ENCODE measurements around the gene ADAM17. TPM values are rescaled to one million over a fixed set of nuclear protein-coding genes. Genes with fewer than 3 reads are reported as not detected.

Gene ADAM17
- total and polyA plus RNA-seq, 2 of the 8 experiments (the other 6 are each of a cell fraction or from before 2014, with no cell fraction given): 6.5 to 23.5 TPM

DNA sequence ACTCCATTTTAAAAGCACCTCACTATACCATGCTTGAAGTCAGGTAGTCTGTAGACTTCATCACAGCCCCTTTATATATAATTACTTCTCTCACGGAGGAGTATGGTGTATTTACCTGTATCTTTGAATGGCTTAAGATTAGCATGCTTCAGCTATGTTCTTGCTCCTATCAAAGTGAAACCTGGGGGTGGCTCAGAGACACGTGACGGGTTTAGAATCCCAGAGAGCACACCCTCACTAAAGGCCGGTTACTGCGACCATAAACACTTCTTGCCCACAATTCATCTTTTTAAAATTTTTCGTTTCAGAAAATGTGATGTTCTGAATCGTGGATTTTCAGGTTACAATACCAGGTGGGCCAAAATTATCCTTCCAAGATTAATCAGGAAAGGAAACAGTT, 77.7 kb downstream of the ADAM17 start:
- Histone ChIP-seq H3K79me2 (ENCODE audit: control insufficient read depth in 1 of 2, insufficient read depth in 2 of 2, low read length in 2 of 2) (no peaks in the 10 kb centered on the region), H2AK5ac (ENCODE audit: low read depth, low read length) (no peak overlapping the region), H4K20me1 (replicated peaks in 1 of 2; ENCODE audit: control insufficient read depth in 1 of 2, insufficient read depth in 2 of 2, low read length in 2 of 2) (no peaks in the 10 kb centered on the region), H3K14ac (ENCODE audit: insufficient read length) (no peak overlapping the region), H2BK12ac (ENCODE audit: low read depth, low read length) (no peak overlapping the region), H3K18ac (ENCODE audit: extremely low read depth, low read length) (no peak overlapping the region), H2BK5ac (ENCODE audit: low read depth, low read length) (no peak overlapping the region), H3K4ac (replicated peaks; ENCODE audit: insufficient read length, low read depth, low read length) (no peak overlapping the region), H2AFZ (ENCODE audit: low read length) (no peak overlapping the region), H4K8ac (ENCODE audit: extremely low read depth, insufficient read depth, low read length) (no peak overlapping the region; the same call in 1 of the 2 replicates), H3K23me2 (ENCODE audit: low read depth, low read length) (peaks cover 11% of the 10 kb centered on the region), H3K27me3 (replicated peaks in 1 of 4; ENCODE audit: control insufficient read depth in 3 of 4, extremely low read depth in 1 of 4, insufficient read depth in 3 of 4, low read length in 3 of 4) (peaks cover 0 to 2% (median 0%) of the 10 kb centered on the region in 4 experiments; a peak in 2 of 7 replicates), H2BK120ac (replicated peaks; ENCODE audit: low read depth, low read length) (no peak overlapping the region), H3K23ac (ENCODE audit: insufficient read length) (no peak overlapping the region), H3K27ac (ENCODE audit: low read depth, low read length) (no peak overlapping the region), H2BK15ac (ENCODE audit: low read length) (no peak overlapping the region), H3K9me3 (ENCODE audit: insufficient read depth in 2 of 2, low read depth in 1 of 2, low read length in 1 of 2) (peaks cover 5% of the 10 kb centered on the region in 2 experiments; a peak in 3 of 4 replicates), H3K56ac (replicated peaks; ENCODE audit: insufficient read length, low read depth, low read length) (no peak overlapping the region), H3K79me1 (ENCODE audit: low read depth, low read length) (no peaks in the 10 kb centered on the region), H2BK20ac (ENCODE audit: low read length) (no peak overlapping the region), H3K9ac (replicated peaks in 1 of 4; ENCODE audit: extremely low read depth in 1 of 4, low read depth in 3 of 4, low read length in 3 of 4) (no peak overlapping the region), H4K5ac (ENCODE audit: insufficient read length, low read depth, low read length) (no peak overlapping the region), H3K4me3 (ENCODE audit: extremely low read depth in 1 of 4, insufficient read depth in 2 of 4, low read depth in 3 of 4, low read length in 4 of 4) (no peak overlapping the region), H3K36me3 (ENCODE audit: control insufficient read depth in 2 of 4, insufficient read depth in 4 of 4, low read length in 3 of 4) (peaks cover 0 to 6% (median 1%) of the 10 kb centered on the region in 4 experiments; a peak in 2 of 8 replicates), H3K4me2 (ENCODE audit: insufficient read depth in 1 of 2, low read depth in 2 of 2, low read length in 2 of 2) (no peak overlapping the region), H3K4me1 (replicated peaks in 1 of 4; ENCODE audit: control insufficient read depth in 3 of 4, insufficient read depth in 4 of 4, low read length in 3 of 4) (peaks cover 0 to 4% (median 2%) of the 10 kb centered on the region in 4 experiments; a peak in 2 of 7 replicates), H4K91ac (replicated peaks; ENCODE audit: insufficient read length, low read length) (no peak overlapping the region)
- 91% methylated on average over 7 of the region's 7 CpGs; no CpG with 5 or more reads in 1 of the 2 experiments for WGBS, 2 experiments (ENCODE audit: extremely low coverage in 1 of 2, insufficient coverage in 1 of 2, insufficient read length in 1 of 2, insufficient replicate concordance in 2 of 2, low coverage in 1 of 2, low lambda C conversion rate in 2 of 2, missing lambda C conversion rate in 1 of 2)
- CTCF ChIA-PET (ENCODE audit: partially characterized antibody): no interaction called here
- FAIRE-seq: no peak
- POLR2A ChIA-PET (ENCODE audit: partially characterized antibody): no interaction called here
- no peak for DNase-seq (ENCODE audit: low read depth in 1 of 2, low spot score in 2 of 2)
- TF ChIP-seq POLR2A (IDR thresholded peaks at IDR 0.05; ENCODE audit: control extremely low read depth in 1 of 2, low read depth in 2 of 2, low read length in 2 of 2) (no peak), RNF2 (IDR thresholded peaks at IDR 0.05; ENCODE audit: borderline replicate concordance, low read depth, low read length, missing control alignments, poor library complexity, severe bottlenecking) (no peak), RAD21 (IDR thresholded peaks at IDR 0.05 in 1 of 2, conservative IDR thresholded peaks at IDR 0.05 in 1 of 2; ENCODE audit: low read depth in 2 of 2, low read length in 2 of 2) (no peak), POLR2AphosphoS5 (IDR thresholded peaks at IDR 0.05; ENCODE audit: low read depth, low read length) (no peak), KDM1A (IDR thresholded peaks at IDR 0.05; ENCODE audit: borderline replicate concordance, low read length) (no peak), CREB1 (IDR thresholded peaks at IDR 0.05) (no peak), JUN (IDR thresholded peaks at IDR 0.05; ENCODE audit: low read depth, low read length) (no peak), SP2 (IDR thresholded peaks at IDR 0.05; ENCODE audit: low read length) (no peak), GABPA (IDR thresholded peaks at IDR 0.05; ENCODE audit: borderline replicate concordance, insufficient read depth, low read length) (no peak), CHD1 (IDR thresholded peaks at IDR 0.05; ENCODE audit: low read depth, low read length) (no peak), CTBP2 (IDR thresholded peaks at IDR 0.05; ENCODE audit: borderline replicate concordance, insufficient read depth, insufficient read length, low read length) (no peak), KDM5A (IDR thresholded peaks at IDR 0.05; ENCODE audit: low read length) (no peak)
- TF ChIP-seq, protein P1, sequence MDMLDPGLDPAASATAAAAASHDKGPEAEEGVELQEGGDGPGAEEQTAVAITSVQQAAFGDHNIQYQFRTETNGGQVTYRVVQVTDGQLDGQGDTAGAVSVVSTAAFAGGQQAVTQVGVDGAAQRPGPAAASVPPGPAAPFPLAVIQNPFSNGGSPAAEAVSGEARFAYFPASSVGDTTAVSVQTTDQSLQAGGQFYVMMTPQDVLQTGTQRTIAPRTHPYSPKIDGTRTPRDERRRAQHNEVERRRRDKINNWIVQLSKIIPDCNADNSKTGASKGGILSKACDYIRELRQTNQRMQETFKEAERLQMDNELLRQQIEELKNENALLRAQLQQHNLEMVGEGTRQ (IDR thresholded peaks at IDR 0.05; ENCODE audit: low read length): no peak

All from H1 (cell line).